Loucy (cell line): Measurements from ENCODE around the gene GRPEL1.

Source experiments
- EZH2phosphoT487 ChIP-seq: fragments of 200-600 bp; IDR thresholded peaks from 2 replicates; pipeline ENCODE4 v1.6.1; 2018; ENCODE audit warnings: antibody characterized with exemption, mild to moderate bottlenecking, moderate library complexity, borderline replicate concordance
- TF ChIP-seq, protein P1 (sequence below): fragments of 200-600 bp; sonication (generic); conservative IDR thresholded peaks from 2 replicates; pipeline ENCODE4 v1.5.1; 2014; ENCODE audit warnings: mild to moderate bottlenecking, antibody characterized with exemption, low read length

DNA sequence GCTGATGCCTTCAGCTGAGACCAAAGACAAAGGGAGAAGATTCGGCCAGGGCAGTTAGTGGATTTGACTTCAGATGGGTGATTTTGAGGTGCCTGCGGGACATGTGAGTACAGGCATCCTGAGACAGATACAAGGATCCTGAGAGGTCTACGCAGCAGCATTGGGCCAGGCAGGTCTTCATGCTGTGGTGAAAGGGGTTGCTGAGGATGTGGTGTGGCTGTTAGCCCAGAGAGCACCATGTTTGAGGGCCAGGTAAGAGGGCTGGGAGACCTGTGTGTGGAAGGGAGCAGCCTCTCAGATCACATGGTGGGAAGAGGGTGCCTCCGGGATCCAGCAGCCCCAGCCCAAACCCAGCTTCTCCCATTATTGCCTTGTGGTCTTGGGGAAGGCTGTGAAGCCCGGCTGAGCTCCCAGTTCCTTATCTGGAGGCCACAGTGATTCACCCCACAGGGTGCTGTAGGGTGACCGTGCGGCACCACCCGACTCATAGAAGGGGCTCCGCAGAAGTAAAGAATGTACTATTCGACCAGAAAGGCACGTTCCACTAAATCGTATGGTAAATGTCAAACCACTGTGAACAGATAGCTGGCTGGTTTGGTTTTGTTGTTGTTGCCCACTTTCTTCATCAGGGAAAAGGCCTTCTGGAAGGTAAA, 52.4 kb downstream of the GRPEL1 start:
- TF ChIP-seq, protein P1, sequence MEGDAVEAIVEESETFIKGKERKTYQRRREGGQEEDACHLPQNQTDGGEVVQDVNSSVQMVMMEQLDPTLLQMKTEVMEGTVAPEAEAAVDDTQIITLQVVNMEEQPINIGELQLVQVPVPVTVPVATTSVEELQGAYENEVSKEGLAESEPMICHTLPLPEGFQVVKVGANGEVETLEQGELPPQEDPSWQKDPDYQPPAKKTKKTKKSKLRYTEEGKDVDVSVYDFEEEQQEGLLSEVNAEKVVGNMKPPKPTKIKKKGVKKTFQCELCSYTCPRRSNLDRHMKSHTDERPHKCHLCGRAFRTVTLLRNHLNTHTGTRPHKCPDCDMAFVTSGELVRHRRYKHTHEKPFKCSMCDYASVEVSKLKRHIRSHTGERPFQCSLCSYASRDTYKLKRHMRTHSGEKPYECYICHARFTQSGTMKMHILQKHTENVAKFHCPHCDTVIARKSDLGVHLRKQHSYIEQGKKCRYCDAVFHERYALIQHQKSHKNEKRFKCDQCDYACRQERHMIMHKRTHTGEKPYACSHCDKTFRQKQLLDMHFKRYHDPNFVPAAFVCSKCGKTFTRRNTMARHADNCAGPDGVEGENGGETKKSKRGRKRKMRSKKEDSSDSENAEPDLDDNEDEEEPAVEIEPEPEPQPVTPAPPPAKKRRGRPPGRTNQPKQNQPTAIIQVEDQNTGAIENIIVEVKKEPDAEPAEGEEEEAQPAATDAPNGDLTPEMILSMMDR = no peak
- TF ChIP-seq EZH2phosphoT487 = no peak
